ENCODE results near the gene DECR2. TPM values are rescaled to one million over a fixed set of nuclear protein-coding genes. Genes with fewer than 3 reads are reported as not detected.

DECR2 gene
- total and polyA plus RNA-seq, 2 of the 4 experiments (the other 2 are of a cell fraction), result 3.9 to 26.7 TPM

GRCh38 chr16:386641-387156 lies 15.0 kb upstream of the DECR2 start:
- no TSS peak for BruUV-seq (replicated peaks)
- Histone ChIP-seq H2BK120ac (ENCODE audit: low read depth, low read length) (no peak overlapping the region), H3K14ac (replicated peaks; ENCODE audit: low read depth, low read length) (no peak overlapping the region), H3K4me1 (ENCODE audit: control insufficient read depth, insufficient read depth, low read length) (peaks cover 5% of the 10 kb centered on the region; the same call in 1 of the 2 replicates), H3K79me1 (ENCODE audit: low read depth in 1 of 2, low read length in 2 of 2) (no peaks in the 10 kb centered on the region), H4K8ac (ENCODE audit: low read depth in 2 of 2, low read length in 2 of 2) (0 out of 4 replicates have a peak overlapping the region, but pooled peaks of 1 of the 2 experiments have one; percentile 9), H2BK20ac (ENCODE audit: low read depth, low read length) (no peak overlapping the region), H4K20me1 (ENCODE audit: insufficient read depth, low read length) (no peaks in the 10 kb centered on the region), H3K4me3 (ENCODE audit: insufficient read depth, low read depth, low read length) (no peak overlapping the region), H4K5ac (ENCODE audit: low read depth, low read length) (no peak overlapping the region), H4K91ac (ENCODE audit: insufficient read depth, low read depth, low read length) (no peak overlapping the region), H2AK9ac (replicated peaks; ENCODE audit: low read depth, low read length, poor library complexity) (no peak overlapping the region), H2BK15ac (ENCODE audit: low read depth, low read length) (no peak overlapping the region), H3K23ac (ENCODE audit: low read depth, low read length) (no peak overlapping the region), H3K36me3 (ENCODE audit: control insufficient read depth, insufficient read depth, low read length) (no peaks in the 10 kb centered on the region), H2AFZ (replicated peaks; ENCODE audit: low read length, poor library complexity) (no peak overlapping the region), H3K4me2 (ENCODE audit: low read depth, low read length) (no peak overlapping the region), H3K9me1 (ENCODE audit: insufficient read depth, low read length) (0 out of 2 replicates have a peak, but pooled peaks cover 3% of the 10 kb centered on the region), H3K56ac (ENCODE audit: extremely low read depth, insufficient read depth, low read length) (no peak overlapping the region), H3K9ac (ENCODE audit: low read depth, low read length) (no peak overlapping the region), H3K9me3 (ENCODE audit: control insufficient read depth, insufficient read depth, low read length) (no peaks in the 10 kb centered on the region), H2AK5ac (ENCODE audit: low read depth, low read length) (0 out of 2 replicates have a peak overlapping the region, but pooled peaks have one; percentile 26), H3K27ac (ENCODE audit: insufficient read depth, low read length) (no peak overlapping the region), H3K18ac (ENCODE audit: low read depth, low read length) (no peak overlapping the region), H3K4ac (ENCODE audit: low read depth, low read length) (no peak overlapping the region), H3K27me3 (ENCODE audit: control insufficient read depth, insufficient read depth, low read length) (no peaks in the 10 kb centered on the region), H2BK5ac (ENCODE audit: low read depth, low read length, poor library complexity, severe bottlenecking) (no peak overlapping the region)
- in situ Hi-C loops (cut with MboI; ENCODE audit: low sequenced_read_pairs) (no loop called here), dilution Hi-C loops (cut with HindIII; ENCODE audit: low sequenced_read_pairs, unreplicated experiment) (no loop called here), intact Hi-C loops (cut with micrococcal nuclease) (no loop called here)
- POLR2A ChIA-PET (ENCODE audit: unreplicated experiment), result no interaction called here
- no peak for DNase-seq
- CTCF ChIA-PET, result interaction anchor here (0.6 to 0.7 kb wide), 2 partner anchors 13 to 256 kb away, joined by 3 to 5 read pairs; no protein-coding TSS in a partner anchor
- TF ChIP-seq CTCF (conservative IDR thresholded peaks at IDR 0.05; ENCODE audit: low read depth, low read length) (0 out of 2 replicates have a peak, but pooled peaks have one; percentile 17), FOS (IDR thresholded peaks at IDR 0.05; ENCODE audit: low read depth, low read length) (no peak), MXI1 (IDR thresholded peaks at IDR 0.05; ENCODE audit: borderline replicate concordance, low read depth, low read length) (no peak), RFX5 (IDR thresholded peaks at IDR 0.05; ENCODE audit: low read depth, low read length) (no peak), SMC3 (IDR thresholded peaks at IDR 0.05; ENCODE audit: low read depth, low read length) (no peak)
- WGBS, 2 experiments (ENCODE audit: extremely low coverage in 2 of 2, insufficient read length in 1 of 2), result 61% methylated on average over 3 of the region's 19 CpGs; no CpG with 5 or more reads in 1 of the 2 experiments
- ATAC-seq (ENCODE audit: low read depth), result no peak

All from IMR-90 (cell line).